BE2C (cell line): ENCODE data around the gene PEX1.

Source experiments
- DNase-seq: peaks from one replicate; pipeline ENCODE4 v3.0.0-alpha.2; 2020
- H3K27me3 ChIP-seq: fragments of 250-450 bp; sonication (Bioruptor Pico); 2 replicates; pipeline ENCODE4 v1.5.1; 2020; ENCODE audit warnings: mild to moderate bottlenecking
- H3K36me3 ChIP-seq: fragments of 250-450 bp; sonication (Bioruptor Pico); 2 replicates; pipeline ENCODE4 v1.5.1; 2020; ENCODE audit warnings: mild to moderate bottlenecking
- H3K4me1 ChIP-seq: fragments of 250-450 bp; sonication (Bioruptor Pico); 2 replicates; pipeline ENCODE4 v1.5.1; 2020
- H3K4me3 ChIP-seq: 2 replicates; pipeline ENCODE4 v1.5.1; 2011; ENCODE audit warnings: low read depth, low read length
- H3K9me3 ChIP-seq: fragments of 250-450 bp; sonication (Bioruptor Pico); 2 replicates; pipeline ENCODE4 v1.5.1; 2020
- CTCF ChIP-seq: IDR thresholded peaks from 2 replicates; pipeline ENCODE4 v1.5.1; 2012; ENCODE audit warnings: mild to moderate bottlenecking, low read depth, low read length

Gene PEX1

GRCh38 chr7:92462560-92462959 lies 65.8 kb downstream of the PEX1 start:
- no peaks in the 10 kb centered on the region for H3K36me3 ChIP-seq
- H3K9me3 ChIP-seq = no peaks in the 10 kb centered on the region
- no peak overlapping the region for H3K4me3 ChIP-seq
- H3K27me3 ChIP-seq = no peaks in the 10 kb centered on the region
- no peaks in the 10 kb centered on the region; the same call in 1 of the 2 replicates for H3K4me1 ChIP-seq
- TF ChIP-seq CTCF = no peak
- no peak for DNase-seq

GRCh38 chr7:92461027-92462003 lies 67.0 kb downstream of the PEX1 start:
- peaks cover 6% of the 10 kb centered on the region for H3K36me3 ChIP-seq
- H3K4me3 ChIP-seq = no peak overlapping the region
- H3K27me3 ChIP-seq = no peaks in the 10 kb centered on the region
- H3K9me3 ChIP-seq = no peaks in the 10 kb centered on the region
- TF ChIP-seq CTCF = peak; percentile 90
- peak; percentile 50 for DNase-seq
- H3K4me1 ChIP-seq = no peaks in the 10 kb centered on the region; the same call in 1 of the 2 replicates

GRCh38 chr7:92460510-92460909 lies 67.8 kb downstream of the PEX1 start:
- Histone ChIP-seq H3K4me1 (no peaks in the 10 kb centered on the region; the same call in 1 of the 2 replicates), H3K9me3 (no peaks in the 10 kb centered on the region), H3K27me3 (no peaks in the 10 kb centered on the region), H3K4me3 (no peak overlapping the region), H3K36me3 (peaks cover 14% of the 10 kb centered on the region)
- DNase-seq = no peak
- TF ChIP-seq CTCF = no peak

- Histone ChIP-seq H3K4me3 (no peak overlapping the region), H3K9me3 (no peaks in the 10 kb centered on the region), H3K36me3 (peaks cover 17% of the 10 kb centered on the region), H3K27me3 (no peaks in the 10 kb centered on the region), H3K4me1 (no peaks in the 10 kb centered on the region; the same call in 1 of the 2 replicates)
- no peak for TF ChIP-seq CTCF
- DNase-seq = no peak
These were observed 68.2 kb downstream of the PEX1 start for GRCh38 chr7:92460109-92460508.

- H3K4me3 ChIP-seq = no peak overlapping the region
- DNase-seq = no peak
- H3K9me3 ChIP-seq = no peaks in the 10 kb centered on the region
- H3K4me1 ChIP-seq = no peaks in the 10 kb centered on the region; the same call in 1 of the 2 replicates
- H3K27me3 ChIP-seq = no peaks in the 10 kb centered on the region
- H3K36me3 ChIP-seq = peaks cover 31% of the 10 kb centered on the region
- no peak for TF ChIP-seq CTCF
These were observed 72.1 kb downstream of the PEX1 start for GRCh38 chr7:92456236-92456635.

- Histone ChIP-seq H3K27me3 (no peaks in the 10 kb centered on the region), H3K9me3 (no peaks in the 10 kb centered on the region), H3K4me3 (no peak overlapping the region), H3K4me1 (no peaks in the 10 kb centered on the region), H3K36me3 (peaks cover 35% of the 10 kb centered on the region)
- no peak for DNase-seq
- TF ChIP-seq CTCF = no peak
These were observed 76.7 kb downstream of the PEX1 start for GRCh38 chr7:92451645-92452044.
